ENCODE results near the gene GPR55. TPM values are rescaled to one million over a fixed set of nuclear protein-coding genes. Genes with fewer than 3 reads are reported as not detected.

The GPR55 gene
- total RNA-seq, 2 experiments from 2014 or later, result 18.8 to 21.5 TPM

DNA sequence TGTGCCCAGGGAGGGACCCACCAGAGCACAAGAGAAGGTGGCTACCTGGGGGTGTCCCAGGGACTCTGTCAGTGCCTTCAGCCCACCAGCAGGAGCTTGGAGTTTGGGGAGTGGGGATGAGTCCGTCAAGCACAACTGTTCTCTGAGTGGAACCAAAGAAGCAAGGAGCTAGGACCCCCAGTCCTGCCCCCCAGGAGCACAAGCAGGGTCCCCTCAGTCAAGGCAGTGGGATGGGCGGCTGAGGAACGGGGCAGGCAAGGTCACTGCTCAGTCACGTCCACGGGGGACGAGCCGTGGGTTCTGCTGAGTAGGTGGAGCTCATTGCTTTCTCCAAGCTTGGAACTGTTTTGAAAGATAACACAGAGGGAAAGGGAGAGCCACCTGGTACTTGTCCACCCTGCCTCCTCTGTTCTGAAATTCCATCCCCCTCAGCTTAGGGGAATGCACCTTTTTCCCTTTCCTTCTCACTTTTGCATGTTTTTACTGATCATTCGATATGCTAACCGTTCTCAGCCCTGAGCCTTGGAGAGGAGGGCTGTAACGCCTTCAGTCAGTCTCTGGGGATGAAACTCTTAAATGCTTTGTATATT lies 46.3 kb downstream of the GPR55 start:
- no peak for DNase-seq
- Mint-ChIP-seq H3K4me1 (peaks cover 29% of the 10 kb centered on the region), H3K9me3 (no peaks in the 10 kb centered on the region), H3K4me3 (peak overlapping the region; percentile 71), H3K27ac (peak overlapping the region; percentile 91), H3K36me3 (peaks cover 42% of the 10 kb centered on the region), H3K27me3 (no peaks in the 10 kb centered on the region)
- ATAC-seq (ENCODE audit: low read depth), result no peak
- POLR2A ChIA-PET, result interaction anchor here (0.8 to 5.2 kb wide), 8 partner anchors 13 to 585 kb away, joined by 3 to 53 read pairs (median 6); partner anchors contain the start of genes GPR55 and ITM2C

- peak overlapping the region; percentile 91 for H3K27ac Mint-ChIP-seq
- POLR2A ChIA-PET, result interaction anchor here (0.8 to 5.2 kb wide), 9 partner anchors 12 to 586 kb away, joined by 3 to 53 read pairs (median 4); partner anchors contain the start of genes GPR55 and ITM2C
- ATAC-seq (ENCODE audit: low read depth) (peak; percentile 87), DNase-seq (peak; percentile 76)
- peaks cover 34% of the 10 kb centered on the region for H3K4me1 Mint-ChIP-seq
- H3K27me3 Mint-ChIP-seq, result no peaks in the 10 kb centered on the region
- peaks cover 42% of the 10 kb centered on the region for H3K36me3 Mint-ChIP-seq
- no peaks in the 10 kb centered on the region for H3K9me3 Mint-ChIP-seq
- H3K4me3 Mint-ChIP-seq, result peak overlapping the region; percentile 71
Observed at GRCh38 chr2:230877759-230878598, 47.1 kb downstream of the GPR55 start.

- H3K4me3 Mint-ChIP-seq, result peak overlapping the region; percentile 71
- POLR2A ChIA-PET, result interaction anchor here (0.8 to 5.2 kb wide), 7 partner anchors 11 to 176 kb away, joined by 3 to 53 read pairs (median 7); partner anchors contain the start of genes GPR55 and ITM2C
- H3K27ac Mint-ChIP-seq, result peak overlapping the region; percentile 91
- no peaks in the 10 kb centered on the region for H3K27me3 Mint-ChIP-seq
- H3K4me1 Mint-ChIP-seq, result peaks cover 39% of the 10 kb centered on the region
- H3K9me3 Mint-ChIP-seq, result no peaks in the 10 kb centered on the region
- peak; percentile 56 for ATAC-seq (ENCODE audit: low read depth)
- DNase-seq, result no peak
- peaks cover 42% of the 10 kb centered on the region for H3K36me3 Mint-ChIP-seq
Observed at GRCh38 chr2:230877116-230877758, 47.8 kb downstream of the GPR55 start.

GRCh38 chr2:230875347-230876315 lies 49.4 kb downstream of the GPR55 start:
- ATAC-seq (ENCODE audit: low read depth) (no peak), DNase-seq (no peak)
- POLR2A ChIA-PET, result interaction anchor here (0.5 to 5.2 kb wide), 3 partner anchors 10 to 51 kb away, joined by 4 to 53 read pairs (median 6); partner anchors contain the start of gene ITM2C
- Mint-ChIP-seq H3K4me1 (peaks cover 40% of the 10 kb centered on the region), H3K27ac (peak overlapping the region; percentile 34), H3K27me3 (no peaks in the 10 kb centered on the region), H3K4me3 (no peak overlapping the region), H3K36me3 (peaks cover 37% of the 10 kb centered on the region), H3K9me3 (no peaks in the 10 kb centered on the region)

- POLR2A ChIA-PET, result interaction anchor here (0.5 to 5.2 kb wide), 2 partner anchors 9 to 52 kb away, joined by 4 to 53 read pairs; partner anchors contain the start of gene ITM2C
- H3K27ac Mint-ChIP-seq, result no peak overlapping the region
- H3K36me3 Mint-ChIP-seq, result peaks cover 34% of the 10 kb centered on the region
- peaks cover 44% of the 10 kb centered on the region for H3K4me1 Mint-ChIP-seq
- no peak overlapping the region for H3K4me3 Mint-ChIP-seq
- H3K9me3 Mint-ChIP-seq, result no peaks in the 10 kb centered on the region
- DNase-seq (no peak), ATAC-seq (ENCODE audit: low read depth) (no peak)
- H3K27me3 Mint-ChIP-seq, result peaks cover 1% of the 10 kb centered on the region
Observed at GRCh38 chr2:230874876-230875275, 50.2 kb downstream of the GPR55 start.

- Mint-ChIP-seq H3K36me3 (peaks cover 29% of the 10 kb centered on the region), H3K4me3 (no peak overlapping the region), H3K27ac (no peak overlapping the region)
Observed at GRCh38 chr2:230874456-230874855, 50.6 kb downstream of the GPR55 start.

GRCh38 chr2:230873661-230874401 lies 51.2 kb downstream of the GPR55 start:
- Mint-ChIP-seq H3K36me3 (peaks cover 23% of the 10 kb centered on the region), H3K9me3 (no peaks in the 10 kb centered on the region), H3K4me1 (peaks cover 41% of the 10 kb centered on the region), H3K27me3 (peaks cover 1% of the 10 kb centered on the region), H3K4me3 (no peak overlapping the region), H3K27ac (no peak overlapping the region)
- no peak for ATAC-seq (ENCODE audit: low read depth)
- DNase-seq, result no peak
- POLR2A ChIA-PET, result no interaction called here

More at GRCh38 chr2:230874456-230874855, 50.6 kb downstream of the GPR55 start:
- H3K4me1 Mint-ChIP-seq, result peaks cover 44% of the 10 kb centered on the region
- no peak for ATAC-seq (ENCODE audit: low read depth)
- no peak for DNase-seq
- peaks cover 1% of the 10 kb centered on the region for H3K27me3 Mint-ChIP-seq
- no peaks in the 10 kb centered on the region for H3K9me3 Mint-ChIP-seq
- POLR2A ChIA-PET, result interaction anchor here (5.2 kb wide), 1 partner anchor 9 kb away, joined by 53 read pairs; the partner anchor contains the start of gene ITM2C

DNA sequence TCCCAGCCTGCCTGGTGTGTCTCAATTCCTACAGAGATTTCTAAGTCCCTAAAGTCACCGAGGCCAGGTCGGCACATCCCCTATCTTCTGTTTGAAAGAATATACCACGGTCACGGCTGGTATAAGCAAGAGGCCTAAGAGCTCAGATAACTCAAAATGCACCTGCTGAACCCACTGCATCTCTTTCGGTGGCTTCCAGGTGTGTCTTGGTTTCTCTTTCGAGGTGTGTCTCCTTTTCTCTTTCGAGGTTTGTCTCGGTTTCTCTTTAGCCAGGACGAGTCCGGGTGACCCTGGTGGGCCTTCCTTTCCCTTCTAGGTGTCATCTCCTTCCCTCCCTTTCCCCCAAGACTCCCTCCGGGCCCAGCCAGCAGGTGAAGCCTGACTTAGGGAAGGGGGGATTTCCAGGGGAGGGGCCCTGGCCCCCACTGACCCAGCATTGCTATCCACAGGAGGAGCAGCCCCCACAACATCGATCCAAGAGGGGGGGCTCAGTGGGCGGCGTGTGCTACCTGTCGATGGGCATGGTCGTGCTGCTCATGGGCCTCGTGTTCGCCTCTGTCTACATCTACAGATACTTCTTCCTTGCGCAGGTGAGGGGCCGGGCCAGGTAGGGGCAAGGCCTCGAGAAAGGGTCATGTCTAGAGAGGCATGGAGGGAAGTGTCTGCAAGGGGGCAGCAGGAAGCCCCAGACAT lies 51.9 kb downstream of the GPR55 start:
- no peak for DNase-seq
- Mint-ChIP-seq H3K4me1 (peaks cover 43% of the 10 kb centered on the region), H3K9me3 (no peaks in the 10 kb centered on the region), H3K27ac (peak overlapping the region; percentile 39), H3K4me3 (peak overlapping the region; percentile 16), H3K36me3 (peaks cover 22% of the 10 kb centered on the region), H3K27me3 (peaks cover 1% of the 10 kb centered on the region)
- POLR2A ChIA-PET, result no interaction called here
- ATAC-seq (ENCODE audit: low read depth), result no peak

DNA sequence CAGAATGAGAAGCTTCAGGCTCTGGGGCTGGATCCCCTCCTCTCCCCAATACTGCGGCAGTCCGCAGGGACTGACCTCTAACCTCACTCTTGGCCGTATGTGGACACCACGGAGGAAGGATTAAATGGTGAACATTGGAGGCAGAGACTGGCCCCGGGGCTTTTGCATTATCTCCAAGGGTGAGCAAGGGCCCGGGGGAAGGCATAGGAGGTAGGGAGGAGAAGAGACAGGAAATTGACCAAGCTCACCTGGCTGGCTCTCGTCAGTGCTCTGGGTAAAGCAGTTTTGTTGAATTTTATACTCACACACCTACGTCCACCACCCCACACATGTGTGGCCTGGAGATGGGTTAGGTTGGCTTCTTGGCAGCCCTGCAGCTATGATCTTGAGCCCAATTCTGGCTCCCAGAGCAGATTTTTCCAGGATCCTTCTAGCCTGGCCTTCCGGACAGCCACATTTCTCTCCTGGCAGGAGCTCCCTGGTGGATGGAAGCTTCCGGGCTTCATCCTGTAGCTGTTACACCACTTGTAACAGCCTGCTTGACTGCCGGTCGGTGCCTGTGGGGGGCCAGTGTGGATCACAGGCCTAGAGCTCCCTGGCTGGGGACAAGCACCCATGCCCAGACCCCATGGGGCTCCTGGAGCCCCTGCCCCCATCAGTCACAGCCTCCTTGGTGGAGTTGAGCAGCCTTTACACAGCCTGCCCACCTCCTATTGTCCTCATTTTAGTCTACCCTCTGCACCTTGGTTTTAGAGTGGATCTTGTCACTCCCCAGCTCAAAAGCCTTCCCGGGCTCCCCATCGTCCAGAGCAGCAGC lies 52.7 kb downstream of the GPR55 start:
- Mint-ChIP-seq H3K36me3 (peaks cover 15% of the 10 kb centered on the region), H3K9me3 (no peaks in the 10 kb centered on the region), H3K4me1 (peaks cover 36% of the 10 kb centered on the region), H3K4me3 (peak overlapping the region; percentile 16), H3K27ac (peak overlapping the region; percentile 39), H3K27me3 (peaks cover 1% of the 10 kb centered on the region)
- ATAC-seq (ENCODE audit: low read depth) (no peak), DNase-seq (no peak)
- POLR2A ChIA-PET, result no interaction called here

DNA sequence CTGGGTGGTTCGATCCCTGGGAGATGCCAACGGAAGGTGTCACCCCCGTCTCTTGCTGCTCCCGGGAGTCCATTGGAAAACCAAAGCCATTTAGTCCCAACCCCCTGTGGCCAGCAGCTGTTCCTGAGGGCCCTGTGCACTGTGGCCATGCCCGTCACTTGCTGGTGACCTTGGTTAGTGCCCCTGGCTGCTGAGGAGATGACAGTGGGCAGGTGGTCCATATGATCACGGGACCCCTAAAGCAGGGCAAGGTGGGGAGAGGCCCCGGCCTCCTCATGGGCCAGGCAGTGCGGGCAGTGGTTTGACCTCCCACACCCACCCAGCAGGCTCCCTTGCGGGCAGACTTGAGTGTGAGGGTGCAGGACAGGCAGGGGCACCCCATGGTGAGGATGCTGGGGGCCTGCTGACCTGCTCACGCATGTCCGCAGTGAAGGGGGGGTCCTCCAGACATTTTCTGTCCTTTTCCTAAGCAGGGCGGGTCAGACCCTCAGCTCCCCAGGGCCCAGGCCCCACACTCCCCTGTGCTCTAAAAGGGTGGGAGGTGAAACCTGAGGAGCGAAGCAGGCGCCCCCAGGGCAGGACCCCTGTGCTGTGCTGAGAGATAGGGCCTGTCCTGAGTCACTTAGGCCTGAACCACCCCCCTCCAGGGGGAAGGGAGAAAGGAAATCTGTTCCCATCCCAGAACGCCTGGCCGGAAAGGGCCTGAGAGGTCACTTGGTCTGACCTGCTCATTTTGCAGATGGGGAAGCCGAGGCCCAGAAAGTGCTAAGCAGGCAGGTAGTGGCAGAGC lies 53.5 kb downstream of the GPR55 start:
- Mint-ChIP-seq H3K4me3 (no peak overlapping the region), H3K36me3 (peaks cover 12% of the 10 kb centered on the region), H3K9me3 (no peaks in the 10 kb centered on the region), H3K27ac (no peak overlapping the region), H3K27me3 (peaks cover 1% of the 10 kb centered on the region), H3K4me1 (peaks cover 36% of the 10 kb centered on the region)
- POLR2A ChIA-PET, result no interaction called here
- DNase-seq (no peak), ATAC-seq (ENCODE audit: low read depth) (no peak)

Measured in activated naive CD8-positive, alpha-beta T cell treated with anti-CD3 and anti-CD28 coated beads, Interleukin-2, amount 10 ng/mL, durations not matched to agents 7 days and 5 days (primary cell).